HG03064 (cell line): Measurements from ENCODE around the gene CAMK4.
"Not testable (repeated sequence)": the region's sequence is repeated elsewhere in the genome, so short reads cannot be mapped to it uniquely, and the experiment has no call there.

Experiments
- ATAC-seq: cut with Tn5 transposase; IDR thresholded peaks from one replicate; pipeline ENCODE4 v1.9.1; 2021; ENCODE audit warnings: low read depth; ENCODE audit not compliant: unreplicated experiment

Gene CAMK4

DNA sequence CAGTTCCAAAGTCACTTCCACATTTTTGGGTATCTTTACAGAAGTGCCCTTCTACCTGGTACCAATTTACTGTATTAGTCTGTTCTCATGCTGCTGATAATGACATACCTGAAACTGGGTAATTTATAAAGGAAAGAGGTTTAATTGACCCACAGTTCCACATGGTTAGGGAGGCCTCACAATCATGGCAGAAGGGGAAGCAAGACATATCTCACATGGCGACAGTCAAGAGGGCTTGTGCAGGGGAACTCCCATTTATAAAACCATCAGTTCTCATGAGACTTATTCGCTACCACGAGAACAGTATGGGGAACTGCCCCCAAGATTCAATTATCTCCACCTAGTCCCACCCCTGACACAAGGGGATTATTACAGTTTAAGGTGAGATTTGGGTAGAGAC, 185.9 kb downstream of the CAMK4 start:
- ATAC-seq: not testable (repeated sequence)

DNA sequence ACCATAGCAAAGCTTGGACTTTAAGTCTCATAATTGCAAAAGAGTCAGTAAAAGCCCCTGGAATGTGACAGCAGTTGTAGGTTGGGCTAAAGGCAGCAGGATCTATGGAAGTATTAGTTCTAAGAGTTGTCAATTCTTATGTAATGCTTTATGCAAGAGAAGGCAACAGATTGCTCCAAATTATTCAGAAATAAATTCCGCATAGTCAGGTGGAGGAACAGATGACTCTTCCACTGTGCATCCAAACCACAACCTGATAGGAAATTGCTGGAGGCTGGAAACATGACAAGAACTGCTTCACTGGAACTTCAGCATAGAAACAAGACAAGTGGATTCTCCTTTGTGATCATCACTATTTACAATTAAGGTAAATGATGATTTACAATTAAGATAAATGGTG, 187.1 kb downstream of the CAMK4 start:
- no peak for ATAC-seq

DNA sequence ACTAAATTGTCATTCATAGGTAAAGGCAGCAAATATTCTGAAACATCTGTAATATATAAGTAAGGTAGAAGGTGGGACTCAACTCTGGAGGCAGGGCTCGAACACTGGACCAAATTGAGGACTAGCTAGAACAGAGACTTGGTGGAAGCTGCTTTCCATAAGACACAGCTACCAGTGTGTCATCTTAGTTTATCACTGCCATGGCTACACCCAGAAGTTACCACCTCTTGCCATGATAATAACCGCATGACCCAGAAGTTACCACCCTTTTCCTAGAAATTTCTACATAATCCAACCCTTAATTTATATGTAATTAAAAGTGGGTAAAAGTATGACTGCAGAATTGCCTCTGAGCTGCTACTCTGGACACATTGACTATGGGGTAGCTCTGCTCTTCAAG, 188.4 kb downstream of the CAMK4 start:
- ATAC-seq: no peak

DNA sequence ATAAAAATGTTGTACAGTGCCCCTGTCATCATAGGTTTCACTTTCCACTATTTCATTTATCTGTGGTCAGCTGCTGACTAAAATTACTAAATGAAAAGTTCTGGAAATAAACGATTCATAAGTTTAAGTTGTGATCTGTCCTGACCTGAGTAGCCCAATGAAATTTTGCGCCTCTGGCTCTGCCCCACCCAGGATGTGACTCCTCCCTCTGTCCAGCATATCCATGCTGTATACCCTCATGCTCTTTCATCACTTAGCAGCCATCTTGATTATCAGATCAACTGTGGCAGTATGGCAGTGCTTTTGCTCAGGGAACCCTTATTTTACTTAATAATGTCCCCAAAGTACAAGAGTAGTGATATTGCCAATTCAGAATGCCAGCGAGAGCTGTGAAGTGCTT, 190.9 kb downstream of the CAMK4 start:
- ATAC-seq: no peak

DNA sequence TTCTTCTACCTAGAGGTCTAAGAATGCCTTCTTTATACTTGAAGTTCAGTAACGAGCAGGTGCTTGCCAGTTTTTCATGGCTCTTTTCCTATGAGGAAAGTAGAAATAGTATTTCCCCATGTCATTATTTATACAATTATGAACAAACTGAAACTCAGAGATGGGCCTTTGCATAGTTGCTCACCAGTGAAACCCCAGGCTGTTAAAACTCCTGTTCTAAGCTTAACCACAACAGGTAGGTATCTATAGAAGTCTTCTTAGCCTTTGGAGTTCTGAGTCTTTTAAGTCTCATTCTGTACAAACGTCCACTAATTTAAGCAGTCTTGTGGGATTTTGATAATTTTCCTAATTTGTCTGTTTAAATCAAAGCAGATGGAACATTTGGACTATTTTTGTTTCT, 198.1 kb downstream of the CAMK4 start:
- no peak for ATAC-seq

DNA sequence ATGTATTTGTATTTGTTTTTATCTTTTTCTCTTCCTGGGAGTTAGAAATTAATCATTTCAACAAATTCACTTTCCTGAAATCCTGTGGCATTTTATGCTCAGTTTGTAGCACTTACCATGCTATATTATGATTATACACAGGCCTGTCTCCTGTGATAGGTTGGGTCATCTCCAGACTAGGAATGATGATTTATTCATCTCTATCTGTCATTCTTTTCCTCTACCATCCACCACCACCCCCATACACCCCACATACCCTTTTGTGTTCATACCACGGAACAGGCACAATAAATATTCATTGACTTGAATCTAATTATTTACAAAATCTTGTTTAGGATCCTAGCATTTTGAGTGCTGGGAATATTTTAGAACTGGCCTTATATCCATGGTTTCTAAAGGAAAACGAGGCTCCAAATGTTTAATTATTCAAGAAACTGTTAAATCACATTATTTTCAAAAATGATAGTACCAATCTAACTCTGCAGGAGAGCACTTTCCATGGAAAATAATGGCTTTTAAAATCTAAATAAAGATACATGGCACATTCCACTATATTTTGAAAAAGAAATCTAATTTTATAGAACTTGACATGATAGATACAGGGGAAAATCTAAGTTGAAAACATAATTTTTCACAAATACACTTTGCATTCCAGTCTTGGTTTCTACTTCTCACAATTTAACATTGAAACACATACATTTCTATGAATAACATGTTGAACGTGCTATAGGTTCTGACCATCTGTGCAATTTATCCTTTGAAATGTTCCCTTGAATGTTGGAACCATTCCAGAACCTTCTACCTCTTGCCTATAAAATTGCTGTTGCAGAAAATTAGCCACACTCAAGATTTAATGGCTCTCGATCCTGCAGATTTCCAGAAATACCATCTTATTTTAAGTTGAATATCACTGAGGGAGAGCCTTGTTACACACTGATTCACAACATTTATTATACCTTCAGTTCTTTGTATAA, 198.8 kb downstream of the CAMK4 start:
- no peak for ATAC-seq

DNA sequence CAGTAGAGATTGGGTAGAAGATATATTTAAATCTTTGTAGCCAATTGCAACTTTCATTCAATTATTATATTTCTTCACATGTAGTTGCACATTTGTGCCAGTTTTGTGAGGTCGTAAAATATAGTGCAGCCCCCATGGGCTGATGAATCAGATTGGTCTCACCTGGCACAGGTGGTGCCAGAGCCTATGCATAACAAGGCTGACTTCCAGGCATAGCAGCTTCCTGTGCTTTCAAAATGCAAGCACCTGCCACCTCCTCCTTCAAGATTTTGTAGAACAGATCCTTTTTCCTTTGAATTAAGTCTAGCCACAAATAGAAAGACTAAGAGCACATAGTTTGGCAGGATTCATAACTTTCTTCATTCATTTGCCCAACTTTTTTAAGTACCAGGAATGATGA, 201.0 kb downstream of the CAMK4 start:
- ATAC-seq: no peak

DNA sequence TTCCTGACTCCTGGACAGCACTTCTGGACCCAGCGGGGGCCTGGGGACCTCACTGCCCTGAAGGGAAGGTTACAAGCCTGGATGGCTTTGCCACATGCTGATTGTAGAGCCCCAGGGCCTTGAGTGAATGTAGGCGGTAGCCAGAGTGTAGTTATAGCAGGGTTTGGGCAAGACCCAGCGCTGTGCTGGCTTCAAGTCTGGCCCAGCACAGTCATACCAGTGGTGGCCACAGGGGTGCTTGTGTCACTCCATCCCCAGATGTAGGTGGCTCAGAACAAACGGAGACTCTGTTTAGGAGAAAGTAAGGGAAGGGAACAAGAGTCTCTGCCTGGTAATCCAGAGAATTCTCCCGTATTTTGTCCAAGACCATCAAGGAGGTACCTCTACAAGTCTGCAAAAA, 203.6 kb downstream of the CAMK4 start:
- ATAC-seq: no peak

DNA sequence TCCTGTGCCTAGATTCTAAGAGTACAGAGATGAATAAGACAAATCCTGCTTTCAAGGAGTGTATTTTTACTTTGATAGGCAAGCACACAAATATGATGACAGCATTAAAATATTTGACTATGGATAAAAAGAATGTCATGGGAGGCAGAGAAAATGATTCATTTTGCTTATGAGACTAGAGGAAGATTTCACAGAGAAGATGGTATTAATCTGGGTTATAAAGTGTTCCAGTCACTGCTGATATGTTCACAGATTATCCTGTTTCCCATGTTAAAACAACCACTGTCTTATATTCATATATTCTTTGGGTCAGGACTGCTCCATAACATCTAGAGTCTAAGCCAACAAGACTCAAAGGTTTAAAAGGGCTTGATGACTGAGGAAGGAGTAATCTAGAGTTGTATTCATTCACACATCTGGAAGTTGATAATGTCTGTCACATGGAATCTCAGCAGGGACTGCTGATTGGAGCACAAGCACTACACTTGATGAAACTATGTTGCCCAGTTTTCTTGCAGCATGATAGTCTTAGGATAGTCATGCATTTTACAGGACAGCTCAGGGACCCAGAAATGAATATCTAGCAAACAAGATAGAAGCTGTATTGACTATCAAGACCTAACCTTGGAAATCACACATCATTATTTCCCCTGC, 208.8 kb downstream of the CAMK4 start:
- ATAC-seq: no peak

DNA sequence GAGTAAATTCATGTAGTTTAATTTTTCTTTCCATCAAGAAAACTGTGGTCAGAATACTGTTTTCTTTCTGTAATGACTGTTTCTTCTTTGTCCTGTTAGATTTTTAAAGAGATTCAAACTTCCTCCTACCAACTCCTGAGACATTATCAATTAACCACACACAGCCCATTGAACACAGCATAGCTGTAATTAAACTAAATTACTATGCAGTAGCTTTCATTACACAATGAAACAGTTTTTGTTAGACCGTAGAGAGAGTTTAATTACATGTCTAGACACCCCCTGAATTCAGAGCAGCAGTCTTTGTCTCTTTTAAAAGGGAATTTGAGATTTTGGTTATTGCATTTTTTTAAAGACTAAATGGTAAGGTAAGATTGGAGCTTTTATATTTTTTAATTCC, 210.6 kb downstream of the CAMK4 start:
- ATAC-seq: no peak

DNA sequence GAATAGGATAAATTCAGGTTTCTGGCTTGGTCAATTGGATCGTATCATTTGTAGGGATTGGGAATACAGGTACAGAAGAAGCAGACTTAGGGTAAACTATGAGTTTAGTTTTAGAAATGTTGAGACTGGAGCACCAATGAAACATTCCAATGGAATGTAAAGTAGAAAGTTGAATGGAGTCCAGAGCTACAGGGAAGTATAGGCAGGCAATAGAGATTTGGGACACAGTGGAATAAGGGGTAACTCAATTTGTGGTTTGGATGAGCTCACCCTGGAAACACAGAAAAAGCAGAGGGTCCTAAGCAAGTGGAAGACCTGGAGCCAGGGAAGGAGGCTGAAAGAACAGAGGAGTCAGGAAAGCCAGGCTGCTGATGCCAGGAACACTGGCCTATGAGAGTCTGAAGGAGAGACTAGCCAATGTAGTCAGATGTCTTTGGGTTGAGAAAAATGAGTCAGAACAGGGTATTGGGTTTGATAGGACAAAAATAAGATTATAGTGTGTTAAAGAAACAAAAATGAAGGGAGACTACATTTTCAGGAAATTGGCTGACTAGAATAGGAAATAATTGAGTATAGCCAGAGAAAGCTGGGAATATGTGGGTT, 215.4 kb downstream of the CAMK4 start:
- ATAC-seq: no peak

DNA sequence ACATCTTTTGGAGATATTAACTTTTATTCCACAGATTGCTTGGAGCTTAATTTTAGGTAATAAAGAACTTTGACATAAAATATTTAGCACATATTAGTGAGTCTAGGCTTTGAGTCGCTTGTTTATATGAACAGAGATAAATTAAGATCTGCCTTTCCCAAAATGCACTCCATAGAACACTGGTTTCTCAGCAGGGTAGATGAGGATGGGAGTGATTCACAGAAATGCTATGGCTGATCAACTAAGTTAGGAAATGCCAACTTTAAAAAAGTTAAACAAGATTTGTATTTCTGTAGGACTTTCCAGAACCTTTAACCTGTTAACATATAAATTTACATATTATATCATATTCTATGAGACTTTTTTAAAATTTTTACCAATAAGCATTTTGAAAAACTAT, 222.9 kb downstream of the CAMK4 start:
- no peak for ATAC-seq

DNA sequence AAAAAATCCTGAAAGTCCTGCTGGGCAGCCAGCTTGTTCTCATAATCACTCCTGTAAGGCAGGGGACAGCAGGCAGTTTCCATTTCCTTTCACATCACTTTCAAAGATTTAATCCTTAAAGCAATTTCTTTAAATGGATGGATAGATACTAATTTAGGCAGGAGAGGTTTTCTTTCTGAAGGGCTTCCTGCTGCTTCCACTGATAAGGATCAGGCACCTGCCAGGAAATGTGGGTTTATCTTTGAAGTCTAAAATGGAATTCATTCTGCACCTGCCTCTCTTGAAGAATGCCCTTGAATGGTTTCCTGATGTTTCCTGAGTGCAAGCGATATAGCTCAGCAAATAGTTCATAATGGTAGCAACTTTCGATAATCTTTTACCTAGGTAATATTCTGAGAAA, 223.6 kb downstream of the CAMK4 start:
- no peak for ATAC-seq

DNA sequence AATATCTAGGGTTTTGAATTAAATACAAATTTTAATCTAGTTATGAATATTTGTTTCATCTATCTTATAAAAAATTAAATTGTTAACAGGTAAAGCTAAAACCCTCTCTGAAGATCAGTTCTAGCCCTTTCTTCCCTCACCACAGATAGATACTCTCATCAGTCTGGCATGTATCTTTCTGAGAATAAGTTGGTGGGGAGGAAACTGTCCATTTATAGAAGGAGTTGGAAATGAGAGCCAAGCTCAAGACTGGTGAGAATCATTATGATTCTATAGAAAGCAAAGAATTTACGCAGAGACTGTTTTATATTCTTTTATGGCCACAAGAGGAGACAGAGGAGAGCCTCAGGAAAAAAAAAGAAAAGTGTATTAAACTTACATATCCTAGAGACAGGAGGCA, 229.1 kb downstream of the CAMK4 start:
- ATAC-seq: no peak

DNA sequence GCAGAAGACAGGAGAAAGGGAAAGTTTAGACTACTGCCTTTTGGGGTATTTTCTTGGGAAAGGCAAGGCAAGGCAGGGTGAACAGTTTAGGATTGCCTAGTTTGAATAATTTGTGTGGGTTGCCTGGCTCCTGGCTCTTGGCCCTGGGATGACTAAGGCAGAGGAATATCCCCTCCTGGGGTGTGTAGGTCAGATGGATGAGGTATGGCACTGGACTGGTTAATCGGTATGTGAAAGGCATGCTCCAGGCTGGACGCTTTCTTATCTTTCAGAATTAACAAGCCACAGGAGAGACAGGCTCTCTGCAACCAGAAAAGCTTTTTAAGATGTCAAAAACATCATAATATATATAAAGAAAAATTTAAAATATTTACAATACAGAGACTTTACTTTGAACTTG, 229.6 kb downstream of the CAMK4 start:
- ATAC-seq: no peak

DNA sequence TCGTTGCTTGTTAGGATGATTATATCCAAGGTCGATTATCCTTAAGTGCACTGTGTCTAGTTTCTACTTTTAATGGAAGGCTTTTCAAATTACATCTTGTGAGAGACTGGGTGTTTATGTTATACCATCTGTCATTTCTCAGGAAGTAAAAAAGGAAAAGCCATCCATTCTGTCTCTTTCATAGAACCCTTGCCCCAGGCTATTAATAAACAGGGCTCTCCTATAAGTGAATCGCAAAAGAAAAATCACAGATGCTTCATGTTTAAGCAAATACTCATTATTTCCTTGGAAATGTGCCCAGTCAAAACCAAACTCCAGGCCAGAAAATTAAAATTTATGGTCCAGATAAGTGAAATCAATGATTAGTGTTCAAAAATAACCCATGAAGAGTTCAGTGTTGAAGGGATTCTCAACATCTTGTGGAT, 230.0 kb downstream of the CAMK4 start:
- ATAC-seq: no peak

DNA sequence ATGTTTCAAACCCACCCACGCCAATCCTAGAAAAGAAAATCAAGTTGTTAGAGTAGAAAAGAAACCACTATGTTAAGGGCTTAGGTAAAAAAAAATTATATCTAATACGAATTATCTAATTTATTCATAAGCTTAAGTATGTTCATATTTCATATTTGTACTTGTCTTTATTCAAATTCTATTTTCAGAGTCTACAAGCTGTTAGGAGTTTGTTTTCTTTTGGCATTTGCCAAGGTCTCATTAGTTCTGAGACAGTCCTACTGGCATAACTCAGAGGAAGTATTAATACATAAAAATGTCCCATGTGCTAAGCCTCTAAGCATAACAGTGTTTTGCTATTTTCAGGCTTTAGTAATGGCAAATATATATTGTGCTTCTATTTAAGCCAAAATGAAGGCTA, 230.6 kb downstream of the CAMK4 start:
- no peak for ATAC-seq

DNA sequence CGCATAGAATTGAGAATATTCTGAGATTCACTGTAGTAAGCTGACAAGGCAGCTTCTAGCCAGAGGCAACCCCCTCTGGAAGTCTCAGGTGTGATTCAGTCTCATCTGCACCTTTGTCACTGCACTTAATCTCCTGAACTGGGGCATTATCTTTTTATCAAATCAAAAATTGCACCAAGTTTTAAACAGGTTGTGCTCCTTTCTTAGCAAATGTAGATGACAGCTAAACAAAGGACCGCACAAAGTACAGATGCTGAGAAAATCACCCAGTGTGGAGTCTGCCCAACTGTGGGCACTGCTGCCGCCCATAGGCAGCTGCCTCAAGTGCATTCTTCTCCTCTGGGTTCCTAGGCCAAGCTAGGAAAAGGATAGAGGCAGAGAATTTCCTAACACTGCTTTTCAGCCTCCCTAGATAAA, 237.1 kb downstream of the CAMK4 start:
- no peak for ATAC-seq

DNA sequence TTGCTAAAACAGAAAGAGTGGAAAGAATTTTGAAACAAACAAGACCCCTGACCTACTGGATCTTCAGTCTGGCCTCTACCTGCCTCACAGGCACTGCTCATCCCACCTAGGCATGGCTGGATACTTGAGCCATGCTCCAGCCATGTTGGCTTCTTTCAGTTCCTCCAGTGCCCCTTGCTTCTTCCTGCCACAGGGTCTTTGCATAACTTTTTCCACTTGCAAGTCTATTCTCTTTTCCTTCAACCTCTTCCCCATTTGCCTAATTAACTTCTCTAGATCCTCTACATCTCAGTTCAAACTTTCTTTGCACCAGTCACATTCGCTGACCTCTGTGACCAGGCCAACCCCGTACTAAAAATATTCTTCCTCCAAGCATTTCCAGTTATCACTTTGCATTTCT, 237.8 kb downstream of the CAMK4 start:
- ATAC-seq: no peak

DNA sequence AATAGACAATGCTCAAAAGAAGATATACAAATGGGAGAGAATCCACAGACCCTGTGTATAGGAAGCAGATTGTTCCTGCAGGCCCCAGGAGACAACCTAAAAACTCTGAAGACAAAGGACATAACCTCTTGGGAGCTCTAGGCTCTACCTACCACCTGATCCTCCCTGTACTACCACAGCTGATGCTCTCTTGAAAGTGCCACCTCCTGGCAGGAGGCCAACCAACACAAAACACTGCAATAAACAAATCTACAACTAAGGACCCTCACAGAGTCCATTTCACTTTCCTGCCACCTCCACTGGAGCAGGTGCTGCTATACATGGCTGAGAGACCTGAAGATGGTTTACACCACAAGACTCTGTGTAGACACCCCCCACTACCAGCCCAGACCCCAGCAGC, 239.1 kb downstream of the CAMK4 start:
- no peak for ATAC-seq

DNA sequence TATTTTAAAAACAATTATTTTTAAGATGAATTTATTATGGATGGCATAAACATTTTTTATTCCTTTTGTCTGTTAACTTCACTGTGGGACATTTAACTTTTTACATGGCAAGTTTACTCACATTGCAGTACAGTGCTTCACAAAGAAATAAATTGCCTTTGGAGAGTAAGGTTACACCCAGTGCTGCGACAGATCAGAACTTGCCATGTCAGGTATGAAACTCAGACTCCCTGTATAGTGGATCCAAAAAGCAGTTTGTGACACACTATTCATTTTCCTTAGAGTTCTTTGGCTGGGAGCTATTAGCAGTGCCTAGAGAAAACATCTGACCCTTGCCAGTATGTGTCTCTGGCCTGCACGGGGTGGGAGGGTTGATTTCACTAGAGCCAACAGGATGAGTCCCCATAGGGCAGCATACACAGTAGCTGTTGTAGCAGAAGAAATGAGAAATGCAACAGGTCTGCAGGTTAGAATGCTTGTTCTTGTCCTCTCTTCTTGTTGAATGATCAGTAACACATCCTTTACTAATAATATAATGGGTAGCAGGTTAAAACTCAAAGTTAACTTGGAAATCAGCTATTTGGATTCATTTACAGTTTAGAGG, 245.2 kb downstream of the CAMK4 start:
- ATAC-seq: no peak
